Measurements from ENCODE around the gene CYB561D1. TPM values are rescaled to one million over a fixed set of nuclear protein-coding genes. Genes with fewer than 3 reads are reported as not detected.
A peak's percentile ranks its signal among the peaks of the same experiment; 100 is the strongest.

The CYB561D1 gene
- total RNA-seq, 3 donors from 2014 or later = 6.6 to 9.1 (median 8.2) TPM

GRCh38 chr1:109488696-109489095, 5.2 kb upstream of the CYB561D1 start:
- intact Hi-C loops (cut with DNase I; ENCODE audit: low total_unique reads) = no loop called here

GRCh38 chr1:109490029-109490933, 3.6 kb upstream of the CYB561D1 start:
- peak in 1 of 2 donors; percentile 50 for DNase-seq (ENCODE audit: low spot score in 2 of 2)
- TF ChIP-seq POLR2AphosphoS5 (IDR thresholded peaks at IDR 0.05) (no peak), CTCF (IDR thresholded peaks at IDR 0.05) (peak in 2 of 3 donors; percentile 58 to 62)
- intact Hi-C loops (cut with DNase I; ENCODE audit: low total_unique reads) = loop anchor here (5.0 kb wide), 1 partner anchor 42 kb away; no protein-coding TSS in a partner anchor

More at GRCh38 chr1:109488696-109489095, 5.2 kb upstream of the CYB561D1 start:
- Histone ChIP-seq H3K4me1 (peaks cover 0 to 8% of the 10 kb centered on the region in 2 donors), H3K27ac (no peak overlapping the region), H3K4me3 (no peak overlapping the region), H3K27me3 (no peaks in the 10 kb centered on the region), H3K9me3 (no peaks in the 10 kb centered on the region), H3K36me3 (peaks cover 5% of the 10 kb centered on the region)
- no peak for DNase-seq (ENCODE audit: low spot score in 2 of 2)
- no peak for TF ChIP-seq POLR2A (IDR thresholded peaks at IDR 0.05)
- no peak for TF ChIP-seq CTCF (IDR thresholded peaks at IDR 0.05)
- no peak for TF ChIP-seq POLR2AphosphoS5 (IDR thresholded peaks at IDR 0.05)

DNA sequence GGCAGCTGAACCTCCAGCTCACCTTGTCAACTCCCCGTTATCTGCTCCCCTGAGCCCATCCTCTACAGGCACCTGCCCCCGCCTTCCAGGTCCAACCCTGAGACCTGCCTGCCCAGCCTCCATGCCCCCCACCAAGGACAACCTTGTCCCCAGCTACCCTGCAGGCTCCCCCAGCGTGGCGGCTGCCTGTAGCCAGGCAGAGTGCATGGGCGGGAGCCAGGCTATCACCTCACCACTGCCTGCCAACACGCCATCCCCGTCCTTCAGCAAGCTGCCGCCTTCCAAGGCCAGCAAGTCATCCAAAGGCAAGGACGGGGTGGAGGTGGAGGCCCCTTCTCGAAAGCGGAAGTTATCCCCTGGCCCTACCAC, 3.0 kb upstream of the CYB561D1 start:
- no peak overlapping the region for H3K27ac ChIP-seq
- intact Hi-C loops (cut with DNase I; ENCODE audit: low total_unique reads) = loop anchor here (5.0 kb wide), 1 partner anchor 41 kb away; no protein-coding TSS in a partner anchor
- TF ChIP-seq CTCF (IDR thresholded peaks at IDR 0.05) (no peak), POLR2AphosphoS5 (IDR thresholded peaks at IDR 0.05) (no peak), POLR2A (IDR thresholded peaks at IDR 0.05) (no peak)

More at GRCh38 chr1:109490029-109490933, 3.6 kb upstream of the CYB561D1 start:
- peaks cover 5% of the 10 kb centered on the region for H3K36me3 ChIP-seq
- H3K27ac ChIP-seq = no peak overlapping the region
- no peaks in the 10 kb centered on the region for H3K4me1 ChIP-seq
- no peaks in the 10 kb centered on the region for H3K27me3 ChIP-seq
- no peak overlapping the region for H3K4me3 ChIP-seq
- H3K9me3 ChIP-seq = no peaks in the 10 kb centered on the region

GRCh38 chr1:109491372-109491771, 2.5 kb upstream of the CYB561D1 start:
- intact Hi-C loops (cut with DNase I; ENCODE audit: low total_unique reads) = loop anchor here (5.0 kb wide), 1 partner anchor 41 kb away; no protein-coding TSS in a partner anchor
- H3K27me3 ChIP-seq = no peaks in the 10 kb centered on the region
- peaks cover 5% of the 10 kb centered on the region for H3K36me3 ChIP-seq
- no peak for DNase-seq (ENCODE audit: low spot score in 2 of 2)
- H3K9me3 ChIP-seq = no peaks in the 10 kb centered on the region
- no peak overlapping the region for H3K27ac ChIP-seq
- no peaks in the 10 kb centered on the region for H3K4me1 ChIP-seq
- H3K4me3 ChIP-seq = no peak overlapping the region
- no peak for TF ChIP-seq POLR2A (IDR thresholded peaks at IDR 0.05)
- no peak for TF ChIP-seq POLR2AphosphoS5 (IDR thresholded peaks at IDR 0.05)
- TF ChIP-seq CTCF (IDR thresholded peaks at IDR 0.05) = no peak

More for the DNA sequence above, 3.0 kb upstream of the CYB561D1 start:
- no peaks in the 10 kb centered on the region for H3K4me1 ChIP-seq
- H3K4me3 ChIP-seq = no peak overlapping the region
- no peaks in the 10 kb centered on the region for H3K27me3 ChIP-seq
- H3K9me3 ChIP-seq = no peaks in the 10 kb centered on the region
- no peak for DNase-seq (ENCODE audit: low spot score in 2 of 2)
- H3K36me3 ChIP-seq = peaks cover 5% of the 10 kb centered on the region

DNA sequence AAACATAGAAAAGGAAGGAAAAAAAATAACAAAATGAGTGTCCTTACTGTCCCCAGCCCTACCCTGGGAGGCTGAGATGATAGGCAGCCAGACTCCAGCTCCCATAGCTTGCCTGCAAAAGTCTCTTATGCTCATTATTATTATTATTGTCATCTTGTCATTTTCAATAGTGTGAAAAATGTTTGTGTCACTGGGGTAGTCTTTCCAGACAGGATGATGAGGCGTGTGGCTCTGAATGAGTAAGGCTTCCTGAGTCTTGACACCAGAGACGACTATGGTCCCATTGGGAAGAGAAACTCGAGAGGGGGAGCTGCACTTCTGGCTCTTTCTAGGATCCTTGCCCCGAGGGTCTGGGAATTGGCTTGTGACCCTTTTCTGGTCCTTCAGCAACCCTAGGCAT, 1.1 kb upstream of the CYB561D1 start:
- DNase-seq (ENCODE audit: low spot score in 2 of 2) = no peak
- no peak overlapping the region for H3K27ac ChIP-seq
- no peak overlapping the region for H3K4me3 ChIP-seq
- TF ChIP-seq POLR2A (IDR thresholded peaks at IDR 0.05) (no peak), CTCF (IDR thresholded peaks at IDR 0.05) (no peak), POLR2AphosphoS5 (IDR thresholded peaks at IDR 0.05) (no peak)
- H3K36me3 ChIP-seq = peaks cover 5% of the 10 kb centered on the region
- no peaks in the 10 kb centered on the region for H3K4me1 ChIP-seq
- intact Hi-C loops (cut with DNase I; ENCODE audit: low total_unique reads) = loop anchor here (5.0 kb wide), 1 partner anchor 40 kb away; no protein-coding TSS in a partner anchor
- no peaks in the 10 kb centered on the region for H3K27me3 ChIP-seq
- H3K9me3 ChIP-seq = no peaks in the 10 kb centered on the region

All from breast epithelium (tissue), 4 donors.